H1 (cell line): Measurements from ENCODE around the gene PHLPP1. TPM values are rescaled to one million over a fixed set of nuclear protein-coding genes. Genes with fewer than 3 reads are reported as not detected.

ENCODE experiments used
- CTCF ChIA-PET: fragments of 300-600 bp; sonication (Branson Sonifier 250); formaldehyde crosslinking; loops from one replicate; lab custom pipeline; 2021; ENCODE audit not compliant: partially characterized antibody; lab: Charles Lee
- POLR2A ChIA-PET: fragments of 300-600 bp; sonication (Branson Sonifier 250); formaldehyde crosslinking; loops from one replicate; lab custom pipeline; 2021; ENCODE audit warnings: inconsistent platforms; ENCODE audit not compliant: partially characterized antibody; lab: Charles Lee
- DNase-seq, 2 experiments: peaks; one replicate each; pipeline versions ENCODE4 v3.0.0 to v3.0.0-alpha.2; 2010 to 2022; ENCODE audit warnings: low spot score in 2 of 2, low read depth in 1 of 2, mixed read lengths in 1 of 2
- FAIRE-seq: peaks from 2 replicates; lab custom pipeline; 2011; peaks lifted over from hg19 to GRCh38; lab: Jason Lieb, UNC
- H2AFZ ChIP-seq: 2 replicates; pipeline ENCODE4 v1.8.1; 2012; ENCODE audit warnings: low read length, inconsistent platforms
- H2AK5ac ChIP-seq: 2 replicates; pipeline ENCODE4 v1.6.1; 2013; ENCODE audit warnings: low read depth, low read length
- H2BK120ac ChIP-seq: replicated peaks from 2 replicates; pipeline ENCODE3; 2013; ENCODE audit warnings: low read depth, low read length, inconsistent platforms
- H2BK12ac ChIP-seq: 2 replicates; pipeline ENCODE4 v1.6.1; 2013; ENCODE audit warnings: low read depth, low read length
- H2BK15ac ChIP-seq: 2 replicates; pipeline ENCODE4 v1.6.1; 2013; ENCODE audit warnings: low read length
- H2BK20ac ChIP-seq: 2 replicates; pipeline ENCODE4 v1.6.1; 2013; ENCODE audit warnings: low read length
- H2BK5ac ChIP-seq: 2 replicates; pipeline ENCODE4 v1.6.1; 2013; ENCODE audit warnings: low read depth, low read length
- H3K14ac ChIP-seq: 2 replicates; pipeline ENCODE4 v1.6.1; 2013; ENCODE audit warnings: inconsistent platforms; ENCODE audit not compliant: insufficient read length
- H3K18ac ChIP-seq: 2 replicates; pipeline ENCODE4 v1.6.1; 2013; ENCODE audit warnings: low read length; ENCODE audit errors: extremely low read depth
- H3K23ac ChIP-seq: 2 replicates; pipeline ENCODE4 v1.6.1; 2013; ENCODE audit warnings: inconsistent platforms; ENCODE audit not compliant: insufficient read length
- H3K23me2 ChIP-seq: 2 replicates; pipeline ENCODE4 v1.6.1; 2013; ENCODE audit warnings: low read depth, low read length
- H3K27ac ChIP-seq: 2 replicates; pipeline ENCODE4 v1.6.1; 2011; ENCODE audit warnings: low read depth, low read length, inconsistent platforms
- H3K27me3 ChIP-seq, 4 experiments: replicated peaks in 1 of 4; 1 replicate in 1 of 4; 2 replicates in 3 of 4; pipeline versions ENCODE4 v1.6.1 to v1.8.1; 2011 to 2013; ENCODE audit warnings: low read length in 3 of 4, mild to moderate bottlenecking in 3 of 4, inconsistent platforms in 2 of 4, mixed read lengths in 2 of 4, moderate library complexity in 1 of 4; ENCODE audit not compliant: control insufficient read depth in 3 of 4, insufficient read depth in 3 of 4; ENCODE audit errors: extremely low read depth in 1 of 4
- H3K36me3 ChIP-seq, 4 experiments: 2 replicates each; pipeline versions ENCODE4 v1.6.1 to v1.8.1; 2011 to 2013; ENCODE audit warnings: mild to moderate bottlenecking in 4 of 4, low read length in 3 of 4, moderate library complexity in 2 of 4, control low read depth in 1 of 4, inconsistent platforms in 1 of 4; ENCODE audit not compliant: insufficient read depth in 4 of 4, control insufficient read depth in 2 of 4
- H3K4ac ChIP-seq: replicated peaks from 2 replicates; pipeline ENCODE3; 2013; ENCODE audit warnings: low read length, low read depth, mixed read lengths, inconsistent platforms; ENCODE audit not compliant: insufficient read length
- H3K4me1 ChIP-seq, 4 experiments: replicated peaks in 1 of 4; 1 replicate in 1 of 4; 2 replicates in 3 of 4; pipeline versions ENCODE4 v1.6.1 to v1.8.1; 2011 to 2013; ENCODE audit warnings: low read length in 3 of 4, inconsistent platforms in 2 of 4, mixed read lengths in 1 of 4; ENCODE audit not compliant: insufficient read depth in 4 of 4, control insufficient read depth in 3 of 4
- H3K4me2 ChIP-seq, 2 experiments: 2 replicates each; pipeline versions ENCODE4 v1.6.1 to v1.8.1; 2011 to 2013; ENCODE audit warnings: low read depth in 2 of 2, low read length in 2 of 2, control low read depth in 1 of 2, inconsistent platforms in 1 of 2, mild to moderate bottlenecking in 1 of 2; ENCODE audit not compliant: insufficient read depth in 1 of 2
- H3K4me3 ChIP-seq, 4 experiments: fragments of 200-600, 300-600 bp in 1 of 4; sonication (generic), shearing (Covaris generic), sonication (Bioruptor Twin) in 1 of 4; 2 replicates each; pipeline versions ENCODE4 v1.5.1 to v1.8.1; 2011 to 2016; ENCODE audit warnings: low read length in 4 of 4, low read depth in 3 of 4, control low read depth in 2 of 4, inconsistent platforms in 2 of 4, mild to moderate bottlenecking in 2 of 4, mixed read lengths in 1 of 4, moderate library complexity in 1 of 4; ENCODE audit not compliant: insufficient read depth in 2 of 4; ENCODE audit errors: extremely low read depth in 1 of 4
- H3K56ac ChIP-seq: replicated peaks from 2 replicates; pipeline ENCODE3; 2013; ENCODE audit warnings: low read depth, mild to moderate bottlenecking, mixed read lengths, low read length, inconsistent platforms; ENCODE audit not compliant: insufficient read length
- H3K79me1 ChIP-seq: 2 replicates; pipeline ENCODE4 v1.6.1; 2013; ENCODE audit warnings: low read depth, low read length, control low read depth
- H3K79me2 ChIP-seq, 2 experiments: 2 replicates each; pipeline versions ENCODE4 v1.6.1 to v1.8.1; 2012 to 2013; ENCODE audit warnings: low read length in 2 of 2, mild to moderate bottlenecking in 2 of 2, inconsistent platforms in 1 of 2; ENCODE audit not compliant: insufficient read depth in 2 of 2, control insufficient read depth in 1 of 2
- H3K9ac ChIP-seq, 4 experiments: replicated peaks in 1 of 4; 1 replicate in 1 of 4; 2 replicates in 3 of 4; pipeline versions ENCODE4 v1.6.1 to v1.8.1; 2011 to 2013; ENCODE audit warnings: low read depth in 3 of 4, low read length in 3 of 4, control low read depth in 2 of 4, mild to moderate bottlenecking in 2 of 4, moderate library complexity in 2 of 4, inconsistent platforms in 1 of 4; ENCODE audit errors: extremely low read depth in 1 of 4
- H3K9me3 ChIP-seq, 2 experiments: 2 replicates each; pipeline versions ENCODE4 v1.6.1 to v1.8.1; 2012 to 2013; ENCODE audit warnings: mild to moderate bottlenecking in 2 of 2, moderate library complexity in 2 of 2, control low read depth in 1 of 2, inconsistent platforms in 1 of 2, low read depth in 1 of 2, low read length in 1 of 2, mixed read lengths in 1 of 2; ENCODE audit not compliant: insufficient read depth in 2 of 2
- H4K20me1 ChIP-seq, 2 experiments: replicated peaks in 1 of 2; 2 replicates each; pipeline versions ENCODE3 to v1.8.1; 2011 to 2013; ENCODE audit warnings: inconsistent platforms in 2 of 2, low read length in 2 of 2, mild to moderate bottlenecking in 1 of 2; ENCODE audit not compliant: insufficient read depth in 2 of 2, control insufficient read depth in 1 of 2
- H4K5ac ChIP-seq: 2 replicates; pipeline ENCODE4 v1.6.1; 2013; ENCODE audit warnings: low read length, low read depth, mixed read lengths, inconsistent platforms; ENCODE audit not compliant: insufficient read length
- H4K8ac ChIP-seq: 2 replicates; pipeline ENCODE4 v1.8.0; 2013; ENCODE audit warnings: mild to moderate bottlenecking, moderate library complexity, low read length, inconsistent platforms; ENCODE audit not compliant: insufficient read depth; ENCODE audit errors: extremely low read depth
- H4K91ac ChIP-seq: replicated peaks from 2 replicates; pipeline ENCODE3; 2013; ENCODE audit warnings: low read length, mixed read lengths, inconsistent platforms; ENCODE audit not compliant: insufficient read length
- BACH1 ChIP-seq: IDR thresholded peaks from 2 replicates; pipeline ENCODE4 v1.6.1; 2012; ENCODE audit warnings: low read length, improper control_type of control experiment
- CREB1 ChIP-seq: IDR thresholded peaks from 2 replicates; pipeline ENCODE4 v1.6.1; 2012; ENCODE audit warnings: inconsistent platforms
- CTBP2 ChIP-seq: IDR thresholded peaks from 2 replicates; pipeline ENCODE4 v1.7.0; 2011; ENCODE audit warnings: borderline replicate concordance, mild to moderate bottlenecking, moderate library complexity, mixed read lengths, low read length; ENCODE audit not compliant: insufficient read depth, insufficient read length
- EGR1 ChIP-seq: IDR thresholded peaks from 2 replicates; pipeline ENCODE4 v1.6.1; 2011; ENCODE audit warnings: low read depth, low read length, borderline replicate concordance
- KDM1A ChIP-seq: fragments of 200-600, 300-600 bp; sonication (generic); IDR thresholded peaks from 2 replicates; pipeline ENCODE4 v1.7.1; 2016; ENCODE audit warnings: mild to moderate bottlenecking, low read length, borderline replicate concordance
- KDM4A ChIP-seq: IDR thresholded peaks from one replicate; pipeline ENCODE4 v1.7.1; 2012; ENCODE audit warnings: low read depth, mild to moderate bottlenecking, moderate library complexity, low read length, inconsistent platforms; ENCODE audit not compliant: severe bottlenecking
- RBBP5 ChIP-seq: IDR thresholded peaks from 2 replicates; pipeline ENCODE4 v1.7.1; 2012; ENCODE audit warnings: low read depth, mild to moderate bottlenecking, inconsistent platforms, low read length, moderate library complexity, borderline replicate concordance
- SAP30 ChIP-seq: fragments of 300-600 bp; sonication (generic); IDR thresholded peaks from 2 replicates; pipeline ENCODE4 v1.7.1; 2012; ENCODE audit warnings: low read length, moderate library complexity, mild to moderate bottlenecking, inconsistent platforms; ENCODE audit not compliant: insufficient read depth, insufficient replicate concordance
- SIRT6 ChIP-seq: IDR thresholded peaks from one replicate; pipeline ENCODE4 v1.7.1; 2012; ENCODE audit warnings: low read length, inconsistent platforms
- SP4 ChIP-seq: IDR thresholded peaks from 2 replicates; pipeline ENCODE4 v1.6.1; 2012; ENCODE audit warnings: low read length, inconsistent platforms
- TCF12 ChIP-seq: IDR thresholded peaks from 2 replicates; pipeline ENCODE4 v1.6.1; 2011; ENCODE audit warnings: low read depth, mild to moderate bottlenecking, low read length
- YY1 ChIP-seq: IDR thresholded peaks from 2 replicates; pipeline ENCODE4 v1.6.1; 2011; ENCODE audit warnings: low read depth, mild to moderate bottlenecking, low read length
- ZNF274 ChIP-seq: IDR thresholded peaks from 2 replicates; pipeline ENCODE4 v1.7.0; 2012; ENCODE audit warnings: low read length, borderline replicate concordance; ENCODE audit errors: extremely low read depth
- WGBS, 2 experiments: shearing (Covaris generic) in 1 of 2; methylation state at CpG; one replicate each; pipeline versions ENCODE4 v1.1.6 to v1.1.7; 2013 to 2015; ENCODE audit warnings: low lambda C conversion rate in 2 of 2, mixed read lengths in 2 of 2, inconsistent platforms in 1 of 2, low coverage in 1 of 2, missing lambda C conversion rate in 1 of 2; ENCODE audit not compliant: insufficient replicate concordance in 2 of 2, insufficient coverage in 1 of 2, insufficient read length in 1 of 2; ENCODE audit errors: extremely low coverage in 1 of 2, missing lambda C conversion rate in 1 of 2; 5-methylcytosine and 5-hydroxymethylcytosine counted together
- polyA plus RNA-seq, 7 experiments: library from polyadenylated mRNA; depleted of rRNA in 3 of 7; stranded (reverse) in 5 of 7; unstranded in 2 of 7; fragments of >200 nt in 5 of 7; fragments of 200-250 nt in 2 of 7; gene quantifications; 1 replicate in 5 of 7; 2 replicates in 1 of 7; 4 replicates in 1 of 7; pipeline versions ENCODE4 v1.2.1 to v1.2.3, GENCODE V29; 2011 to 2013; ENCODE audit warnings: missing spikeins in 2 of 7, mixed read lengths in 2 of 7
- total RNA-seq: library from RNA; stranded (reverse); fragmentation: NEBNext Ultra II Directional; extraction: Animal tissue kit (Norgen Biotek cat#: 25700); gene quantifications from 2 replicates; pipeline ENCODE4 v1.2.1, GENCODE V29; 2021

Gene PHLPP1
- total and polyA plus RNA-seq, 2 of the 8 experiments (the other 6 are each of a cell fraction or from before 2014, with no cell fraction given): 28.0 to 66.3 TPM

DNA sequence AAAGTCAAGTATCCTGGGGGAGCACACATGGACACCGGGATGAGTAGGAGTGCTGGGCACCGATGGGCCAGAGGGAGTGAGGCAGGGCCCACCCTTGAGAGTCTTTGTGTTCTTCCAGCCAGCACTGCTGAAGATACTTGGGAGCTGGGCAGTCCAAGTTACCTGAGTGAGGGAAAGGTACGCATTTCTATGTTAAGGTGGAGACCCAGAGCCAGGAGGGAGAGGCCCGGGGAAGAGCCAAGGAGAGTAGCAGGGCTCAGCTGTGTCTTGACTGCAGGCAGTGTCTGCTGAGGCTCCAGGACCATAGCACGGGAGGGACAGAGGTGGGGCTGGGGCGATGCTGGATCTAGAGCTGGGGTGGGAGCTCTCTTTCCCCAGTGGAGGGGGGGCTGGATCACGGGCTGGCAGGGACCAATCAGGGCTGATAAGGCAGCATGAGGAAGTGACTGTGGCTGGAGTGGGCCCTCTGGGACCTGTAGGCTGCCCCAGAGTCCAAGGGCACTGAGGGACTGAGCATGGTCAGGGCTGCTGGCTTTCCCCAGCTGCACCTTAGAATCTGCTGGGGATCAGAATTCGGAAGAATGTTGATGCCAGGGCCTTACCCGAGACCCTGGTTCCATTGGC, 289.2 kb downstream of the PHLPP1 start:
- no peak overlapping the region for H2BK12ac ChIP-seq
- H3K14ac ChIP-seq: no peak overlapping the region
- no peak overlapping the region for H2AK5ac ChIP-seq
- no peak overlapping the region for H3K4ac ChIP-seq
- no peak overlapping the region for H2AFZ ChIP-seq
- H3K9me3 ChIP-seq: no peaks in the 10 kb centered on the region
- CTCF ChIA-PET: interaction anchor here (0.6 to 1.4 kb wide), 9 partner anchors 8 to 514 kb away, joined by 3 to 5 read pairs (median 3); no protein-coding TSS in a partner anchor
- H4K91ac ChIP-seq: no peak overlapping the region
- no peak overlapping the region for H3K4me3 ChIP-seq
- whole genome bisulfite sequencing, 2 experiments: 86% methylated on average over 9 of the region's 9 CpGs; no CpG with 5 or more reads in 1 of the 2 experiments
- no peak overlapping the region for H3K4me2 ChIP-seq
- no peak for FAIRE-seq
- no peak for DNase-seq
- no peak overlapping the region for H3K23ac ChIP-seq
- no peak overlapping the region for H2BK5ac ChIP-seq
- no peak overlapping the region for H3K9ac ChIP-seq
- H3K79me2 ChIP-seq: no peaks in the 10 kb centered on the region
- H3K4me1 ChIP-seq: no peaks in the 10 kb centered on the region
- H3K79me1 ChIP-seq: no peaks in the 10 kb centered on the region
- no peak overlapping the region for H4K8ac ChIP-seq
- H4K5ac ChIP-seq: no peak overlapping the region
- H4K20me1 ChIP-seq: no peaks in the 10 kb centered on the region
- no peaks in the 10 kb centered on the region for H3K23me2 ChIP-seq
- H3K36me3 ChIP-seq: no peaks in the 10 kb centered on the region
- H2BK120ac ChIP-seq: no peak overlapping the region
- H2BK20ac ChIP-seq: no peak overlapping the region
- no peak overlapping the region for H3K27ac ChIP-seq
- H3K27me3 ChIP-seq: no peaks in the 10 kb centered on the region
- H2BK15ac ChIP-seq: no peak overlapping the region
- H3K56ac ChIP-seq: no peak overlapping the region
- POLR2A ChIA-PET: no interaction called here
- H3K18ac ChIP-seq: no peak overlapping the region
- no peak for TF ChIP-seq SAP30
- no peak for TF ChIP-seq CREB1
- TF ChIP-seq SIRT6: no peak
- TF ChIP-seq KDM4A: no peak
- TF ChIP-seq CTBP2: no peak
- no peak for TF ChIP-seq ZNF274
- no peak for TF ChIP-seq TCF12
- no peak for TF ChIP-seq EGR1
- TF ChIP-seq KDM1A: no peak
- no peak for TF ChIP-seq YY1
- TF ChIP-seq RBBP5: no peak
- TF ChIP-seq BACH1: no peak
- TF ChIP-seq SP4: no peak
